Neural crest cell (in vitro differentiated cells): Measurements from ENCODE around the gene HYI. TPM values are rescaled to one million over a fixed set of nuclear protein-coding genes. Genes with fewer than 3 reads are reported as not detected.

Experiments
- DNase-seq: peaks from one replicate; pipeline ENCODE4 v3.0.0; 2021; ENCODE audit warnings: low read depth, mixed read lengths, low spot score
- H3K27ac Mint-ChIP-seq: one replicate; pipeline ENCODE4 v1.8.0; 2021; ENCODE audit warnings: mild to moderate bottlenecking, mixed read lengths; ENCODE audit not compliant: unreplicated experiment
- H3K27me3 Mint-ChIP-seq: 2 replicates; pipeline ENCODE4 v1.8.0; 2021; ENCODE audit warnings: low read depth, mild to moderate bottlenecking, mixed read lengths
- H3K36me3 Mint-ChIP-seq: 2 replicates; pipeline ENCODE4 v1.8.0; 2021; ENCODE audit warnings: low read depth, mild to moderate bottlenecking, mixed read lengths
- H3K4me1 Mint-ChIP-seq: 2 replicates; pipeline ENCODE4 v1.8.0; 2021; ENCODE audit warnings: mixed read lengths
- H3K4me3 Mint-ChIP-seq: one replicate; pipeline ENCODE4 v1.8.0; 2021; ENCODE audit warnings: mild to moderate bottlenecking, mixed read lengths
- H3K9me3 Mint-ChIP-seq: 2 replicates; pipeline ENCODE4 v1.8.0; 2021; ENCODE audit warnings: mixed read lengths
- total RNA-seq: library from RNA; stranded (reverse); gene quantifications from 2 replicates; pipeline ENCODE4 v1.2.1, GENCODE V29; 2021
- TF ChIP-seq, protein P1 (sequence below): fragments of 200-600 bp; sonication (generic); conservative IDR thresholded peaks from 2 replicates; pipeline ENCODE4 v1.5.0; 2021; ENCODE audit warnings: antibody characterized with exemption, mild to moderate bottlenecking

The HYI gene
- total RNA-seq, 1 donor from 2014 or later: 46.6 TPM

- Mint-ChIP-seq H3K27ac (no peak overlapping the region), H3K36me3 (no peaks in the 10 kb centered on the region), H3K4me1 (no peaks in the 10 kb centered on the region), H3K4me3 (no peak overlapping the region), H3K27me3 (no peaks in the 10 kb centered on the region), H3K9me3 (no peaks in the 10 kb centered on the region)
- TF ChIP-seq, protein P1, sequence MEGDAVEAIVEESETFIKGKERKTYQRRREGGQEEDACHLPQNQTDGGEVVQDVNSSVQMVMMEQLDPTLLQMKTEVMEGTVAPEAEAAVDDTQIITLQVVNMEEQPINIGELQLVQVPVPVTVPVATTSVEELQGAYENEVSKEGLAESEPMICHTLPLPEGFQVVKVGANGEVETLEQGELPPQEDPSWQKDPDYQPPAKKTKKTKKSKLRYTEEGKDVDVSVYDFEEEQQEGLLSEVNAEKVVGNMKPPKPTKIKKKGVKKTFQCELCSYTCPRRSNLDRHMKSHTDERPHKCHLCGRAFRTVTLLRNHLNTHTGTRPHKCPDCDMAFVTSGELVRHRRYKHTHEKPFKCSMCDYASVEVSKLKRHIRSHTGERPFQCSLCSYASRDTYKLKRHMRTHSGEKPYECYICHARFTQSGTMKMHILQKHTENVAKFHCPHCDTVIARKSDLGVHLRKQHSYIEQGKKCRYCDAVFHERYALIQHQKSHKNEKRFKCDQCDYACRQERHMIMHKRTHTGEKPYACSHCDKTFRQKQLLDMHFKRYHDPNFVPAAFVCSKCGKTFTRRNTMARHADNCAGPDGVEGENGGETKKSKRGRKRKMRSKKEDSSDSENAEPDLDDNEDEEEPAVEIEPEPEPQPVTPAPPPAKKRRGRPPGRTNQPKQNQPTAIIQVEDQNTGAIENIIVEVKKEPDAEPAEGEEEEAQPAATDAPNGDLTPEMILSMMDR: no peak
- DNase-seq: no peak
Measured at GRCh38 chr1:43469932-43470331, 16.2 kb upstream of the HYI start.

- no peaks in the 10 kb centered on the region for H3K27me3 Mint-ChIP-seq
- H3K4me3 Mint-ChIP-seq: no peak overlapping the region
- H3K4me1 Mint-ChIP-seq: no peaks in the 10 kb centered on the region
- no peaks in the 10 kb centered on the region for H3K36me3 Mint-ChIP-seq
- no peak overlapping the region for H3K27ac Mint-ChIP-seq
- TF ChIP-seq, protein P1: no peak
- H3K9me3 Mint-ChIP-seq: no peaks in the 10 kb centered on the region
- DNase-seq: no peak
Measured at GRCh38 chr1:43468414-43468813, 14.7 kb upstream of the HYI start.

- H3K9me3 Mint-ChIP-seq: no peaks in the 10 kb centered on the region
- H3K4me3 Mint-ChIP-seq: no peak overlapping the region
- no peak for DNase-seq
- no peak overlapping the region for H3K27ac Mint-ChIP-seq
- TF ChIP-seq, protein P1: no peak
- H3K27me3 Mint-ChIP-seq: no peaks in the 10 kb centered on the region
- no peaks in the 10 kb centered on the region for H3K36me3 Mint-ChIP-seq
- no peaks in the 10 kb centered on the region for H3K4me1 Mint-ChIP-seq
Measured at GRCh38 chr1:43466403-43466802, 12.7 kb upstream of the HYI start.

DNA sequence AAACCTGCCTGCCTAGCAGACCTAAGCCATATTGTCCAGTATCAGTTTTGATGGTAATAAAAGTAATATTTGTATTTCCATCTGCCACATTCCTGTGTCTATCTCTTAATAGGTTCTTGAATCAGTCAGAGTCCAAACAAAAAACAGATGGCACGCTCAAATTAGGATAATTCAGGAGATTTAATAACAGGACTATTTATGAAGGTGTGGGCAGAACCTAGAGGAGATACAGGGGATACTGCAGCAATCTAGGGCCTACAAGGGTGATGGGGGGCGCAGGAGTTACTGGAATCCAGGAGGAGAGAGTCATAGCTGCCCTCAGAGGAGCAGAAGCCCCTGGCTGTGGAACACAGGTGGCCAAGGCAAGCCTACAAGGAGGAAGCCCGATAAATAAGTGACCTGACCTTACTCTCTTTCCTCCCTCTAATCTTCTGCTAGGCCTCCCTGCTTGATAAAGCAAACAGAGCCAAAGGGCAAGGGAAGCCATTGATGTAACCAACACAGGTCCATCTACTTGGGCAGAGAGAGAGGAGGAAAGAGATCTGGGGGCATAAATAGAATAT, 11.9 kb upstream of the HYI start:
- DNase-seq: no peak
- H3K4me1 Mint-ChIP-seq: no peaks in the 10 kb centered on the region
- peaks cover 4% of the 10 kb centered on the region for H3K9me3 Mint-ChIP-seq
- H3K27me3 Mint-ChIP-seq: no peaks in the 10 kb centered on the region
- no peak overlapping the region for H3K27ac Mint-ChIP-seq
- TF ChIP-seq, protein P1: no peak
- no peak overlapping the region for H3K4me3 Mint-ChIP-seq
- no peaks in the 10 kb centered on the region for H3K36me3 Mint-ChIP-seq

GRCh38 chr1:43464681-43465504, 11.2 kb upstream of the HYI start:
- Mint-ChIP-seq H3K36me3 (no peaks in the 10 kb centered on the region), H3K4me3 (no peak overlapping the region), H3K9me3 (peaks cover 7% of the 10 kb centered on the region), H3K27me3 (no peaks in the 10 kb centered on the region), H3K4me1 (no peaks in the 10 kb centered on the region), H3K27ac (no peak overlapping the region)
- TF ChIP-seq, protein P1: no peak
- no peak for DNase-seq
